Heart left ventricle (tissue), 13 donors: ENCODE measurements around the gene SLC25A21.

Source experiments
- CTCF ChIP-seq, 12 donors: fragments of 200-600 bp; sonication (generic) in 4 of 12; IDR thresholded peaks; one replicate each; pipeline versions ENCODE4 v1.5.0 to v1.8.0; 2018 to 2022; ENCODE audit warnings: antibody characterized with exemption in 12 of 12, mild to moderate bottlenecking in 5 of 12
- POLR2A ChIP-seq, 2 donors: fragments of 450-650 bp; IDR thresholded peaks; one replicate each; pipeline ENCODE4 v1.6.1; 2017; ENCODE audit warnings: antibody characterized with exemption in 2 of 2, mild to moderate bottlenecking in 2 of 2, moderate library complexity in 2 of 2
- donor health status: ischemic (EF 13 %, LVEDD 7.1; RV severe dilation, severe dysfunction).
- donor health status: DM: no; HTN: yes; CAD: no.
- donor health status: DM: no; HTN: no; CAD: no.
- donor health status: ischemic (EF 25% LVEDD 6.9; RV normal size, moderate dysfunction).
- donor health status: ischemic (EF 25% LVEDD 5.7; RV mildly dilated, moderate dysfunction).
- donor health status: ischemic (EF 35%, LVEDD 5.7; RV mildly dilated, moderate dysfunction).
- donor health status: nonischemic (EF 11% LVEDD 7.7; RV severe dilation, severe dysfunction).
- donor health status: DM: yes; HTN: yes; CAD: no.
- donor health status: PGD.
- donor health status: ischemic (EF 29% LVEDD 5.4; RV normal size, mild dysfunction).
- donor health status: nonischemic (EF 23%, LVEDD 6.1; RV moderate dilation, normal function).

GRCh38 chr14:36672095-36672494 lies 500.3 kb downstream of the SLC25A21 start:
- TF ChIP-seq CTCF (IDR thresholded peaks at IDR 0.05) (no peak), POLR2A (IDR thresholded peaks at IDR 0.05) (no peak)
